GM12878 (cell line): Measurements from ENCODE around the gene HYCC1. TPM values are rescaled to one million over a fixed set of nuclear protein-coding genes. Genes with fewer than 3 reads are reported as not detected.

Experiments
- ATAC-seq: fragments of 200-7000 bp; cut with Tn5 transposase; 3 replicates; pipeline ENCODE4 v1.9.1; 2020; ENCODE audit warnings: mild to moderate bottlenecking, moderate library complexity
- BruUV-seq: library from RNA; stranded (reverse); fragments of 400-500 nt; replicated peaks from 2 replicates; lab custom pipeline; 2021; lab: Mats Ljungman, UMichigan
- CTCF ChIA-PET: fragments of 300-600 bp; sonication (Branson Sonifier 250); formaldehyde crosslinking; extraction: SDS; loops from one replicate; lab custom pipeline; 2021; ENCODE audit warnings: inconsistent platforms; lab: Yijun Ruan, JAX
- POLR2A ChIA-PET: fragments of 350-600 bp; formaldehyde crosslinking; extraction: SDS; loops from one replicate; lab custom pipeline; 2021; ENCODE audit warnings: inconsistent platforms; lab: Charles Lee
- RAD21 ChIA-PET: fragments of 300-600 bp; sonication (Branson Sonifier 250); formaldehyde crosslinking; loops from one replicate; lab custom pipeline; 2023; ENCODE audit warnings: antibody characterized with exemption; ENCODE audit not compliant: unreplicated experiment; lab: Charles Lee
- SMC1A ChIA-PET: fragments of 300-600 bp; sonication (Branson Sonifier 250); formaldehyde crosslinking; loops from one replicate; lab custom pipeline; 2023; ENCODE audit not compliant: unreplicated experiment, uncharacterized antibody; lab: Charles Lee
- DNase-seq: peaks from one replicate; pipeline ENCODE4 v3.0.0-alpha.2; 2011; ENCODE audit warnings: low read depth, low spot score
- FAIRE-seq: peaks from 3 replicates; lab custom pipeline; 2011; peaks lifted over from hg19 to GRCh38; lab: Jason Lieb, UNC
- H2AFZ ChIP-seq: 2 replicates; pipeline ENCODE4 v1.6.0; 2011; ENCODE audit warnings: low read depth, low read length, control low read depth; ENCODE audit not compliant: control insufficient read depth
- H3K27ac ChIP-seq: 2 replicates; pipeline ENCODE4 v1.5.1; 2011; ENCODE audit warnings: control low read depth; ENCODE audit not compliant: control insufficient read depth, insufficient read depth
- H3K27me3 ChIP-seq, 2 experiments: replicated peaks in 1 of 2; 2 replicates each; pipeline versions ENCODE4 v1.6.0 to v1.6.1; 2011; ENCODE audit warnings: low read length in 1 of 2; ENCODE audit not compliant: control insufficient read depth in 2 of 2, insufficient read depth in 2 of 2
- H3K36me3 ChIP-seq, 2 experiments: 2 replicates each; pipeline ENCODE4 v1.5.1; 2011; ENCODE audit warnings: low read length in 1 of 2; ENCODE audit not compliant: control insufficient read depth in 2 of 2, insufficient read depth in 2 of 2
- H3K4me1 ChIP-seq: 2 replicates; pipeline ENCODE4 v1.6.1; 2011; ENCODE audit warnings: mild to moderate bottlenecking, low read length, moderate library complexity, mixed read lengths; ENCODE audit not compliant: control insufficient read depth, insufficient read depth
- H3K4me2 ChIP-seq: 2 replicates; pipeline ENCODE4 v1.6.0; 2011; ENCODE audit warnings: control low read depth; ENCODE audit not compliant: control insufficient read depth, insufficient read depth
- H3K4me3 ChIP-seq: fragments of 200-600 bp; sonication (generic); 2 replicates; pipeline ENCODE4 v1.5.1; 2016
- H3K79me2 ChIP-seq: 2 replicates; pipeline ENCODE4 v1.6.0; 2011; ENCODE audit warnings: low read length; ENCODE audit not compliant: control insufficient read depth, insufficient read depth
- H3K9ac ChIP-seq: 2 replicates; pipeline ENCODE4 v1.8.0; 2011; ENCODE audit warnings: low read length, control low read depth, mixed read lengths; ENCODE audit not compliant: control insufficient read depth, insufficient read depth
- H3K9me3 ChIP-seq: replicated peaks from 3 replicates; pipeline ENCODE4 v1.5.1; 2011; ENCODE audit warnings: mild to moderate bottlenecking, low read length; ENCODE audit not compliant: control insufficient read depth, insufficient read depth
- H4K20me1 ChIP-seq: 2 replicates; pipeline ENCODE4 v1.6.0; 2011; ENCODE audit not compliant: control insufficient read depth, insufficient read depth
- BCL3 ChIP-seq: IDR thresholded peaks from 2 replicates; pipeline ENCODE4 v1.6.1; 2011; ENCODE audit warnings: borderline replicate concordance, low read depth, mild to moderate bottlenecking, moderate library complexity, low read length; ENCODE audit not compliant: insufficient read depth, poor library complexity, severe bottlenecking
- BHLHE40 ChIP-seq, 2 experiments: fragments of 450-650 bp in 1 of 2; IDR thresholded peaks; 2 replicates each; pipeline ENCODE4 v1.6.1; 2011 to 2017; ENCODE audit warnings: low read depth in 2 of 2, borderline replicate concordance in 1 of 2, improper control_type of control experiment in 1 of 2, low read length in 1 of 2, mild to moderate bottlenecking in 1 of 2
- CBX5 ChIP-seq: sonication (generic); IDR thresholded peaks from 2 replicates; pipeline ENCODE4 v1.6.1; 2016; ENCODE audit warnings: low read depth, moderate library complexity, mild to moderate bottlenecking, inconsistent platforms
- NR2C2 ChIP-seq: IDR thresholded peaks from 2 replicates; pipeline ENCODE4 v1.6.1; 2011; ENCODE audit warnings: borderline replicate concordance, low read depth; ENCODE audit not compliant: control insufficient read depth, insufficient read length
- NR2F1 ChIP-seq: fragments of 450-650 bp; conservative IDR thresholded peaks from 2 replicates; pipeline ENCODE4 v1.6.1; 2017; ENCODE audit warnings: mild to moderate bottlenecking
- SKIL ChIP-seq: fragments of 450-650 bp; IDR thresholded peaks from 2 replicates; pipeline ENCODE4 v1.6.1; 2017; ENCODE audit warnings: mild to moderate bottlenecking, low read depth, inconsistent platforms; ENCODE audit not compliant: poor library complexity, severe bottlenecking
- SMARCA5 ChIP-seq: fragments of 450-650 bp; IDR thresholded peaks from 2 replicates; pipeline ENCODE4 v1.6.1; 2017; ENCODE audit warnings: mild to moderate bottlenecking
- ZNF384 ChIP-seq: IDR thresholded peaks from 2 replicates; pipeline ENCODE4 v1.6.1; 2012; ENCODE audit warnings: low read depth, mild to moderate bottlenecking, low read length, improper control_type of control experiment, borderline replicate concordance
- WGBS: methylation state at CpG from one replicate; pipeline ENCODE4 v1.1.6; 2016; ENCODE audit warnings: low lambda C conversion rate; ENCODE audit not compliant: insufficient replicate concordance, insufficient coverage; ENCODE audit errors: missing lambda C conversion rate; 5-methylcytosine and 5-hydroxymethylcytosine counted together
- in situ Hi-C: fragments of 300-500 bp; cut with MboI; formaldehyde crosslinking; loops from 9 replicates; pipeline ENCODE4 v1.14.3; 2018; ENCODE audit warnings: mixed read lengths
- intact Hi-C: fragments of 100-400 bp; cut with micrococcal nuclease; formaldehyde crosslinking; loops from one replicate; pipeline ENCODE4 v1.14.2; 2022; ENCODE audit not compliant: unreplicated experiment
- polyA plus RNA-seq, 11 experiments: library from polyadenylated mRNA; depleted of rRNA in 4 of 11; unstranded in 6 of 11; stranded (reverse) in 5 of 11; fragments of >200 nt; fragmentation: Nextera tagmentation in 4 of 11; fragmentation: Illumina TruSeq in 1 of 11; extraction: Ambion mirVana in 4 of 11; extraction: Trizol in 1 of 11; gene quantifications; 1 replicate in 1 of 11; 2 replicates in 10 of 11; pipeline versions ENCODE4 v1.2.1 to v1.2.3, GENCODE V29; 2011 to 2016; ENCODE audit warnings: inconsistent platforms in 2 of 11, missing spikeins in 2 of 11, low read depth in 1 of 11
- total RNA-seq, 4 experiments: library from RNA; depleted of rRNA in 3 of 4; stranded (reverse); fragments of >200 nt in 3 of 4; fragmentation: Illumina TruSeq in 1 of 4; extraction: Trizol in 1 of 4; gene quantifications; 2 replicates each; pipeline versions ENCODE4 v1.2.1 to v1.2.3, GENCODE V29; 2013 to 2021

Gene HYCC1
- total and polyA plus RNA-seq, 10 of the 15 experiments (the other 5 are each of a cell fraction or from before 2014, with no cell fraction given): 8.5 to 62.9 (median 33.1) TPM

GRCh38 chr7:23014681-23015080 is 751 bp upstream of the HYCC1 start:
- FAIRE-seq (no peak), DNase-seq (no peak), ATAC-seq (no peak)
- H3K4me3 ChIP-seq: peak overlapping the region; percentile 30; the same call in 1 of the 2 replicates
- peak overlapping the region; percentile 55 for H3K4me2 ChIP-seq
- in situ Hi-C loops: loop anchor here (10.0 kb wide), 1 partner anchor 1070 kb away; the partner anchor contains the start of gene CDCA7L
- SMC1A ChIA-PET: interaction anchor here (0.9 to 1.9 kb wide), 7 partner anchors 10 to 163 kb away, joined by 3 to 8 read pairs (median 6); no protein-coding TSS in a partner anchor
- TF ChIP-seq BCL3 (no peak), NR2C2 (no peak), BHLHE40 (IDR thresholded peaks at IDR 0.05; ENCODE audit: borderline replicate concordance in 1 of 2, low read depth in 2 of 2, low read length in 1 of 2) (no peak), ZNF384 (no peak), NR2F1 (0 out of 2 replicates have a peak, but pooled peaks have one; percentile 27), SKIL (no peak), CBX5 (no peak), SMARCA5 (no peak)
- H3K9me3 ChIP-seq: no peaks in the 10 kb centered on the region
- intact Hi-C loops: no loop called here
- no TSS peak for BruUV-seq
- CTCF ChIA-PET: interaction anchor here (0.8 to 2.2 kb wide), 7 partner anchors 10 to 232 kb away, joined by 3 to 7 read pairs (median 5); no protein-coding TSS in a partner anchor
- peak overlapping the region; percentile 35; the same call in 1 of the 2 replicates for H3K9ac ChIP-seq
- POLR2A ChIA-PET: interaction anchor here (0.5 to 3.2 kb wide), 6 partner anchors 20 to 955 kb away, joined by 3 to 14 read pairs (median 6); no protein-coding TSS in a partner anchor
- 0% methylated on average over 2 of the region's 2 CpGs for WGBS
- no peaks in the 10 kb centered on the region for H3K36me3 ChIP-seq
- H3K27ac ChIP-seq: peak overlapping the region; percentile 35
- no peaks in the 10 kb centered on the region for H3K27me3 ChIP-seq
- peak overlapping the region; percentile 83 for H2AFZ ChIP-seq
- no peaks in the 10 kb centered on the region for H4K20me1 ChIP-seq
- H3K4me1 ChIP-seq: peaks cover 20% of the 10 kb centered on the region
- RAD21 ChIA-PET: interaction anchor here (0.6 to 4.1 kb wide), 5 partner anchors 9 to 158 kb away, joined by 3 to 22 read pairs (median 4); no protein-coding TSS in a partner anchor
- H3K79me2 ChIP-seq: peaks cover 42% of the 10 kb centered on the region
